ENCODE data around the gene SLC17A2.
"Not testable (repeated sequence)": the region's sequence is repeated elsewhere in the genome, so short reads cannot be mapped to it uniquely, and the experiment has no call there.

SLC17A2 gene

DNA sequence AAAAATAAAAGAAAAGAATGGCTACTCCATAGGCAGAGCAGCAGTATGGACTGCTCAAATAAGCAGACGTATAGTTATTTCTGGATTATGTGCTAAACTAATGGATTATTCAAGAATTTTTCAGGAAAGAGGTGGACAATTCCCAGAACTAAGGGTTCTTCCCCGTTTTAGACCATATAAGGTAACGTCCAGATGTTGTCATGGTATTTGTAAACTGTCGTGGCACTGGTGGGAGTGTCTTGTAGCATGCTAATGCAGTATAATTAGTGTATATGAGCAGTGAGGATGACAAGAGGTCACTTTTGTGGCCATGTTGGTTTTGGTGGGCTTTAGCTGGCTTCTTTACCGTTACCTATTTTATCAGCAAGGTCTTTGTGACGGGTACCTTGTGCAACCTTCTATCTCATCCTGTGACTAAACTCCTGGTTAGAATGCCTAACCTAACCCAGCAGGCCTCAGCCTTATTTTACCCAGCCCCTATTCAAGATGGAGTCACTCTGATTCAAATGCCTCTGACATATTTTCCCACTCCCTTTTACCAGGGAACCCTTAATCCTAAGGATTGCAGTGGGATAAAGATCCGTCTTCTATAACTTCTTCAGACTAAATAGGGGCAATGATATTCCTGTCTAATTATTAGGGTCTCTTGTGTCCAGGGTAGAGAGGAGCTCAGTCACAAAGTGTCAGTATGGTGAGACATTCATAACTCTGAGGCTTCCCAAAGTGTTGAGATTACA is 21.0 kb upstream of the SLC17A2 start:
- no peak for DNase-seq

DNA sequence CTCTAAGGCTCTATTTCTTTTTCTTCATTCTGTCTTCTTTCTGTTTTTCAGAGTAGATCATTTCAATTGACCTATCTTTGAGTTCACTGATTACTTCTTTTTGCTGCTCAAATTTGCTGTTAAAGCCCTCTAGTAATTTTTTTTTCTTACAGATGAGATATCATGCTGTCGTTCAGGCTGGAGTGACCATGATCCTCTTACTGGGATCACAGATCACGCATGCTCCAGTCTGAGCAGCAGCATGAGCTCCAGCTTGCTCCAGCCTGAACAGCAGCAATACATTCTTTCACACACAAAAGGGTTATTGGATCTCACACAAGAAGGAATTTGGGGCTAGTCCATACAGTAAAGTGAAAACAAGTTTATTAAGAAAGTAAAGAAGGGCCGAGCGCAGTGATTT is 19.8 kb upstream of the SLC17A2 start:
- DNase-seq = no peak

DNA sequence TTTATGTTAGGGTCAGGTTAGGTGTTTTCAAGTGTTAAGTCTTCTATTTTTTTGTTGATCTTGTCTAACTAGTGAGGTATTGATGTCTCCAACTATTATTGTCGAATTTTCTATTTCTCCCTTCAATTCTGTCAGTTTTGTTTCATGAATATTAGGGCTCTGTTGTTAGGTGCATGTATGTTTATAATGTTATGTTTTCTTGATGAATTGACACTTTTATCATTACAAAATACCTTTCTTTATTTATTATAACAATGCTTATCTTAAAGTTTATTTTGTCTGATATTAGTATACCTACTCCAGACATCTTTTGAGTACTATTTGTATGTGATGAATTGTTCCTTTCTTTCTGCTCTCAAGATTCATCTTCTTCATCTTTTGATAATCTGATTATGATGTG is 19.2 kb upstream of the SLC17A2 start:
- no peak for DNase-seq

DNA sequence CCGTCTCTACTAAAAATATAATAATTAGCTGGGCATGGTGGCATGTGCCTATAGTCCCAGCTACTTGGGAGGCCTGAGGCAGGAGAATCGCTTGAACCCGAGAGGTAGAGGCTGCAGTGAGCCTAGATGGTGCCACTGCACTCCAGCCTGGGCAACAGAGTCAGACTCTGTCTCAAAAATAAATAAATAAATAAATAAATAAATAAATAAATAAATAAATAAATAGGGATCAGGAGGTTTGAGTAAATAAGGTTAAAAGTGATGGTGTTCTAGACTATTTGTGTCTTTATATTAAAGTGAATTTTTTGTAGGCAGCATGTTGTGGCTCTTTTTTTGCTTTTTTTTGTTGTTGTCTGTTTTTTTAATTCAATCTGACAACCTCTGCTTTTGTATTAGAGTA is 17.0 kb upstream of the SLC17A2 start:
- not testable (repeated sequence) for DNase-seq

DNA sequence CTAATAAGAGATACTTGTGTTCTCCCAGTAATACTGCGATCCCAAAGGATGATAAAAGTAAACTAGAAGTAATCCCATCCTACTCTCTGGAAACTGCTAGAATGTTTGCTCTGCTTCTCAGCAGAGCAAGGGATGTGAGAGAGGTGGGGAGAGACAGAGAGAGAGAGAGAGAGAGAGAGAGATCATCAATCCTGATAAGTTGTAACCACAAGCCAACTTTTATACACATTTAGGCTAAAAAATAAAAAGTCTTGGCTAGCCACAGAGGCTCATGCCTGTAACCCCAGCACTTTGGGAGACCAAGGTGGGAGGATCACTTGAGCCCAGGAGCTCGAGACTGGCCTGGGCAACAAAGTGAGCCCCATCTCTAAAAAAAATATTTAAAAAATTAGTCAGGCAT is 16.1 kb upstream of the SLC17A2 start:
- no peak for DNase-seq

DNA sequence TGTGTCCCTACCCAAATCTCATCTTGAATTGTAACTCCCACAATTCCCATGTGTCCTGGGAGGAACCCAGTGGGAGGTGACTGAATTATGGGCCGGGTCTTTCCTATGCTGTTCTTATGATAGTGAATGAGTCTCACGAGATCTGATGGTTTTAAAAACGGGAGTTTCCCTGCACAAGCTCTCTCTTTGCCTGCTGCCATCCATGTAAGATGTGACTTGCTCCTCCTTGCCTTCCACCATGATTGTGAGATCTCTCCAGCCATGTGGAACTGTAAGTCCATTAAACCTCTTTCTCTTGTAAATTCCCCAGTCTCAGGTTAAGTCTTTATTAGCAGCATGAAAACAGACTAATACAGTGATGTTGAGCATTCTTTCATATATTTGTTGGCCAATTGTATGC is 15.2 kb upstream of the SLC17A2 start:
- DNase-seq = not testable (repeated sequence)

DNA sequence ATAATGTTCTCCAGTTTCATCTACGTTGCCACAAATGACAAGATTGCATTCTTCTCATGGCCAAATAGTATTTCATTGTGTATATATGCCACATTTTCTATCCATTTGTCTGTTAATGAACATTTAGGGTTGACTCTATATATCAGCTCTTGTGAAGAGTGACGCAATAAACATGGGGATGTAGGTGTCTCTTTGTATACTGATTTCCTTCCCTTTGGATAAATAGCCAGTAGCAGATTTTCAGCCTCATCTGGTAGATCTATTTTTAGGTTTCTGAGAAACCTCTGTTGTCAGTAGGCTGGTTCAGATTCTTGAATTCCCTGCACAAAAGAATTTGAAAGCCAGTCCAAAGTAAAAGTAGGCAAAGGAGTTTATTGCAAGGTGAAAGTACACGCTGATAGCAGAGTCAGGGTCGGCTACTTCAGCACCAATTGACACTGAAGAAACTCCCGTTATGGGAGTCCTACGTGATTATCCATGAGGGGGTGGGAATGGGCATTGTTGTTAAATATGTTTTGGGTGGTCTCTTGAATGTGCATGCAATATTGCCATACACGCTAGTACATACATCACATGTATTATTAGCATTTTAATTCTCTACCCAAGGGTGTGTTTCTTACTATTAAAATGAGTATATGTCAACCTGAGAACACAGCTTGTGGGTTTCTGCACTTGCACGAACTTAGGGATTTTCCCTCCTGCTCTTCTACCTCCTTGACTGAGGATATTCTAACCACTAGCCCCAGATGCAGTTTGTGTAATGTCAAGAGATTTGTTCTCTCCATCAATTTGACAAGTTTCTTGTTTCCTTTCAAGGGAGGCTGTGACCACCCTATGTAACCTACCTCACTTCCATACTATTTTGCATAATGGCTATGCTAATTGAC is 14.4 kb upstream of the SLC17A2 start:
- DNase-seq = no peak

DNA sequence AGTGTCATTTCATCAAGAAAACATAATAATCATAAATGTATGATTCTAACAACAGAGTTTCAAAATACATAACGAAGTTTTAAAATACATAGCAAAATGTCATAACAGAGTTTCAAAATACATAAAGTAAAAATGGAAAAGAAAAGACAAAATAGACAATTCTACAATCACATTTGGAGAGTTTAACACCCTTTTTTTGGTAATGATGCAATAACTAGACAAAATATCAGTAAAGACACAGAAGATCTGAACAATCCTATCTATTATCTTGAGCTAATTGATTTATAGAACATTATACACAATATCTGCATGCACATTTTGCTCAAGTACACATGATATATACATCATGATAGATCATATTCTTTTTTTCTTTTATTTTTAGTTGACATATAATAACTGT is 13.4 kb upstream of the SLC17A2 start:
- DNase-seq = no peak

DNA sequence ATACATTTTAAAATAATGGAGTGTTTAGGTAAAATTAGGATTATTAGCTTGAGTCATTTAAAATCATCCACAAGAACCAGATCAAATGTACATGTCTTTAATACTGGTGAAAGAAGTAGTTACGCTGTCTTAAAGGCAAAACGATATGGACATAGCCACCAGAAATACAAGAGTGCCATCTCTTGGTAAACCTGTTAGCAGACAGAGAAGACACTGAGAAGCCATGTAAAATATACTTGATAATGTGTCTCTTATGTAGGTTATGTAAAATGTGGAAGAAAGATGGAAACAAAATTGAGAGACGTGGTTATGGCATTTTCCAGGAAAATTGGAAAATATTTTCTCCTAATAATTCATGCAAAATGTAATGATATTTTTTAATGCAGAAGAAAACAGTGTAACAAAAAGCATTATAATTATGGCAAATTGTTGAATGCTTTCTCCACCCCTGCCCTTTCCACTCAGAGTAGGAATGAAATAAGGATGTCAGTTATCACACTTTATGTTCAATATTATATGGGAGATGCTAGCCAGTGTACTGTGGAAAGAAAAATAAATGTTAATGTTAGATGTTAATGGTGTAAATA is 12.2 kb upstream of the SLC17A2 start:
- peak; percentile 80 for DNase-seq

DNA sequence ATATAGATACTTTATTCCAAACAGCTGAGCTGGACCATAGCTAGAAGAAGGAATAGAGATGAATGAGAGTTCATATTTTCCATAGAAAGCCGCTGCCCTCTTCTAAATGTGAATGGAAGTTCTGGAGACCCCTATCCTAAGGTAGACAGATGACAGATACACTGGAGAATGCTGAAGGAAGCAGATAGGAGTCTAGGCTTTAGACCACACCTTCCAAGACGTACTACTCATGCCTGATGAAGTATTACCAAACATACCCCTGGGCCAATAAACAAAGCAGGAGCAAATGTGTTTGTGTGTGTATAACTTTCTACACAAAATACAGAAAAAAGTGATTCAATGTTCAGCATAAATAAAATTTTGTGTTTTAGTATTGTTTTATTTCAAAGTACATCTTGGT is 9.1 kb upstream of the SLC17A2 start:
- DNase-seq = no peak

DNA sequence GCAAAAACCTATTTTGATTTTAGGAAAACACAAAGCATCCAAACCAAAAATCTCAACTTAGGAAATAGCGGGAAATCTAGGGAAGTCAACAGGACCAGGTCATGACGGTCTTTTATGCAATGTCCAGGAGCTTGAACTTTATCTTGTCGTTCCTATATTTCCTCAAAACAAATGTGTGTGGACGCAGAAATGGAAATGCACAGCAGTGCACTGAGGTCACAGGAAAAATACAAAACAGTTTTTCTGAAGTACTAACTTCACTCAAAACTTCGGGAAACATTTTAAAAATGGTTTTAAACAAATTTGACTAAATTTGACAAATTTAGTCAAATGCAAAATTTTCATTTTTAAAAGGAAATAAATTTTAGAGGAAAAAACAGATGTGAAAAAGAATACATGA is 5.5 kb upstream of the SLC17A2 start:
- DNase-seq = no peak

DNA sequence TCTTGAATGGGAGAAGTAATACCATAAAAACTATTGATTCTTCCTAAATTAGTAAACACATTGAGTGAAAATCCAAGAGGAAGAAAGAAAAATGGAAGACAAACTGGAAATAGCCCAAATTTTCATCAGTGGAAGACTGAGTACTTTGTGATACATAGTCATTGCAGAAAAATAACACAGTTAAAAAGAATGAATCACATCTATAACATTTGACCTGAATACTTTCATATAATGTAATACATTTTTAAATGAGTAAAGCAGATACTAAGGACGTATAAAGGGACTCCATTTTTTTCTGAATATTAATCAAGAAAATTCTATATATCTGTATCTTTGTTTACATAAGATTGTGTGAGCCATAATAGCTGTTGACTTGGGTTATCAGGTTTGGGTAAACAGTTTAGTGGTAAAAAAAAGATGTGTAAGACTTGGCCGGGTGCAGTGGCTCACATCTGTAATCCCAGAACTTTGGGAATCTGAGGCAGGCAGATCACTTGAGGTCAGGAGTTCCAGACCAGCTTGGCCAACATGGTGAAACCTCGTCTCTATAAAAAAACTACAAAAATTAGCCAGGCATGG is 4.3 kb upstream of the SLC17A2 start:
- DNase-seq = no peak

DNA sequence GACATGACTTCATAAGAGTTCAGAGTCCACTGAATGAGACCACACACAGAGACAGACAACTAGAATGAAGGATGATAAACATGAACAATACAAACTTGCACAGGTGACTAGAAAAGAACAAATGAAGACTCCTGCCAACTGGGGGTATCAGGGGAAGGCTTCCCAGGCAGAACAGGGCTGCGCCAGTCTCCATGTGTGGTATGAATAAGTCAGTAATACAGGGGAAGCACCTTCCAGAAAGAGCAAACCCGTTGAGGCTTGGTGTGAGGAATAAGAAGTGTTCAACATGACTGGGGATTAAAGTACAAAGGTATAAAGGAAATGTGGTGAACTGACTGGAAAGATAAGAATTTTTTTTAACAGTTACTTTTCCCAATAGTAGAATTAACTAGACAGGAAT is 3.7 kb upstream of the SLC17A2 start:
- DNase-seq = no peak

DNA sequence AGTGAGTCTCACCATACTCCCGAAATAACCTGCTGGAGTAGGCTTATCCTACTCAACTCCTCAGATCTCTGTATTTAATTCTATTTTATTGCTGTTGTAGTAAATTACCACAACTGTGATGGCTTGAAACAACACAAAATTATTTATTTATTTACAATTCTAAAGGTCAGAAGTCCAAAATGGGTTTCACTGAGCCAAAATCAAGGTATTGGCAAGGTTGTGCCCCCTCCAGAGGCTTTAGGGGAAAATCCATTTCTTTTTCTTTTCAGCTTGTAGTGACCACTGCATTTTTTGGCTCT is 869 bp upstream of the SLC17A2 start:
- DNase-seq = no peak

DNA sequence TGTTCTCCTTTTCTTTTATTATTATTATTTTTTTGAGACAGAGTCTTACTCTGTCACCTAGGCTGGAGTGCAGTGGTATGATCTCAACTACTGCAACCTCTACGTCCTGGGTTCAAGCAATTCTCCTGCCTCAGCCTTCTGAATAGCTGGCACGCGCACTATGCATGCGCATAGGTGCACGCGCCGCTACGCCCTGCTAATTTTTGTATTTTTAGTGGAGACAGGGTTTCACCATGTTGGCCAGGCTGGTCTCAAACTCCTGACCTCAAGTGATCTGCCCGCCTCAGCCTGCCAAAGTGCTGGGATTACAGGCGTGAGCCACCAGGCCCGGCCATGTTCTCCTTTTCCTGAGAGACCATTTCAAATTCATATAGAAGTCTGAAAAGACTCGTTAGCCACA is 706 bp downstream of the SLC17A2 start:
- not testable (repeated sequence) for DNase-seq

DNA sequence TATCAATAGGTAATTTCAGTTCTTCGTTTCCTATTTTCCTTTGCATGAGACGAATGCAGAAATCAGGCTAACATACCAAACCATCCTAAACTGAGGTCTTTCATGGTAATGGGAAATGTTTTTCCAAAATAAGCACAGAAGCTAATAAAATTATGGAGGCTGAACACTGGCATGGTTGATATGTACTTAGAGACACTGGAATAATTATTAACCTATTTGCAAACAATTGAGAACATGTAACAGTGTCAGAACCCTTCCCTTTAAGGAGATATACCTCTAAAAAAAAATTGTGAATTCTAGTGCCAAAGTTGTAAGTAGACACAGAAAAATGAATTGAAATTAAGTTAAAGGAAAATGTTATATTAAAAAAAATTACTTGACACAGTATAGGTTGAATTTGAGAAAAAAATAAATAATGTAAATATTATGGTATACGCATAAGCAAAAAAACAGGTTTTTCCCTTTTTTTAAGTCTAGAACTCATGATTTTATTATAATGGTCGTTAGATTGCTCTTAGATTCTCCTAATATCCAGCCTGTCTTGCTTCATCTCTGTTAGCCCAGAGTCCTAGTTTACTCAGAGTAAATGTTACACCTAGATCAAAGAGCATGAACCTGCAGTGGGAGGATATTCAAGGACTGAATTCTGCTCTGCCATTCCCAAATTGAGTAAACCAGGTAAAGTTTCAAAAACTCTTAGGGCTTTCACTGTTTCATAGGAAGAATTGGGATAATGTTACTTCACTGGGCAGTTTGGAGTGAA is 1.7 kb downstream of the SLC17A2 start:
- peak; percentile 41 for DNase-seq

DNA sequence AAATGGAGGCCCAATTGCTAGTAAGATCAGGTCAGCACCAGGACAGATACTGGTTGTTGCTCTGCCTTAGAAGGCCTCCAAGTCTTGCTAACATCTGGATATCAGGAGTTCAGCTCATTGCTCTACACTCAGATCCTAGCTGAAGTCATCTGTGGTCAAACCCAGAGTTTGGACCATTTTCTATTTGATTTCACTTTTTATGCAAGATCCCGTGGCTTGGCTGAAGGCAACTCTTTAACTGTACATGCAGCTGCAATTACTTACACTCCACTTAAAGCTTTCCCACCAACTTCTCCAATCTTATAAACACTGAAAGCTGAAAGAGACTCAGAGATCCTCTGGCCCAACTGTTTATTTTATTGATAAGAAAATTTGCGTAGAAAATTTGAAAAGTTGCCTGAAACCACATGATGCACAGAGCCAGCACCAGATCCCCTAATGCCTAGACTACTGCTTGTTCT is 2.7 kb downstream of the SLC17A2 start:
- no peak for DNase-seq

DNA sequence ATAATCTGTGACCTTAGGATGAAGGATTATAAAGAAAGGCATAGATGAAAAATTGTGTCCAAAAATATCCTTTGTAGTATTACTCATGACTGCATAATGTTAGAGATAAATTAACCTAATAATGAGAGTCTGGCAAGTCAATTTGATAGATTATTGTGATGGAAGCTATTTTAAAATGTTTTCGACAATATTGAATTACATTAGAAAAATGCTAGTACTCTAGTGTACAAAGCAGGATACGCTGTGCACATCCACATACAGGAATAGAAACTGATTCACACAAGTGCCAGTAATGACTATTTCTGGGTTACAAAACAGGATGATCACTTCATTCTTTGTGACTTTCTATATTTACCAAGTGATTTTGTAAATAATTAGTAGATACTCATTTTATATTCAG is 3.3 kb downstream of the SLC17A2 start:
- DNase-seq = no peak

DNA sequence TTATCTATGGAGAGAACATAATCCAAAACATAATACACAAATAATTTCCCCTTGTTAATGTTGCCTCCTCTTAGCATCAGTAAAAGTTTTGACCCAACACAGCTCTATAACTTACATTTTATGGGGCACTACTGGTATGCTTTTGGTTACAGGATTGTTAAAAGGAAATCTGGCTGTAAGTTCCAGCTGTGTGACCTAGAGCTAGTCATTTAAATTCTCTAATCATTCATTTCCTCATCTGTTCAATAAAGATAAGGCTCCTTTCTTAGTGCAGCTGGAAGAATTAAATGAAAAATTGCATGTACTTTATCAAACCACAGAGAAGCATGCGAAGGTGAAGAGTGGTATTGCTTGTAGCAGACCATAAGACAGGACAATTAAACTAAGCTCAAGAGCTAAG is 4.6 kb downstream of the SLC17A2 start:
- DNase-seq = no peak

DNA sequence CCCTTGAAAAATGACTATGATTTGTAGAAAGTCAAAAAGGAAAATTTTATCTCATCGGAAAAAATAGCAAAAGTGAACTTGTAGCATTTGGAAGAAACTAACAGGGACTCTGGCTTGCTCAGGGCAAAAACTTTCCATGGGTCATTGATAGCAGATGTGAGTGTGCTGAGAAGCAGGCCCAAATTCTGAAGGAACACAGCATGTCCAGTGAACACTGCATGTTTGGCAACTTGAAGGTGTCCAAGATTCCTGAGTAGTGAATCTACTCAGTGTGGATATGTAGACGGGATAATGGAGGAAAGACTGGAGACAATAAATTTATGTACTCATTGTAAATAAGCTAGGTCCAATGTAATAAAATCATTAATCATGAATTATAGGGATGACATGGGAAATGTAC is 8.2 kb downstream of the SLC17A2 start:
- no peak for DNase-seq

DNA sequence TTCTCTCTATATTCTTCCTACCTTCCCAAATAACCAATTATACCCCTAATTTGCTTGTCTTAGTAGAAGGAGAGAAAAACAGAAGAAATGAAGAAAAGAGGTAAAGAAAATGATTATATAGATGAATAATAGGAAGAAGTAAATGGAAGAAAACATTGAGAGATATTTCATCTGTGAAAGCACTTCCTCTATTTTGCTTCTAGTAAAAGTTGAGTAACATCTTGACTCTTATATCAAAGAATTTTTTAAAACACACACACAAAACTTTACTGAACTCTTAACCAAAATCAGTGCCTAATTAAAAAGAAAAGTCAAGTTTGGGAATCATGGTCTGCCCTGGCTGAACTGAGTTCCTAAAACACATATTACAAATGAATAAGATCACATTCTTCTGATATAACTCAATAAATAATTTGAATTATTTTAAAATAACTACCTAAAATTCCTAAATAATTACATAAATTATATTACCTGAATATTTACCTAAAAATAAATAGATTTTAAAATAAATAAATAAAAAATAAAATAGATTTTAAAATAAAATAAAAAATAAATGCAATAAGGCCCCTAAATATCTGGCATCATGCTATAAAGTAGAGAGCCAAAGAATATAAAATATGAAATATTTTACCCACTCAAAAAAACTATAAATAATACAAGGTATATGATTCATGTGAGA is 8.8 kb downstream of the SLC17A2 start:
- DNase-seq = no peak

DNA sequence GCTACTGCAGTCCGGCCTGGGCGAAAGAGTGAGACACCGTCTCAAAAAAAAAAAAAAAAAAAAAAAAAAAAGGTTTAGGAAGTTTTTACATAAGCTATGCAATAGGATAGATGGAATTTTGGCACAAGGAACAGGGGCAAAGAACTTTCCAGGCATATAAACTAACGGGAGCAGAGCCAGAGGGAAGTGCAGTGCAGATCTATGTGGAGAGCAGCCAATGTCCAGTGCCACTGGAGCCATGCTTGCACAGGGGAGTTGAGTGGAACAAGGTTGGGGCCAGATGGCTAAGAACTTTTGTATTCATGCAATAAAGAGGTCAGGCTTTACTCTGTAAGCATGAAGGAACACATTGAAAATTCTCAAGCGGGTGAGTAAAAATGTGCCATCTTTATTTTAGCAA is 10.8 kb downstream of the SLC17A2 start:
- no peak for DNase-seq
